ENCODE measurements around the gene ABCC9. TPM values are rescaled to one million over a fixed set of nuclear protein-coding genes. Genes with fewer than 3 reads are reported as not detected.

The ABCC9 gene
- polyA plus RNA-seq, 1 experiment: 2.7 TPM

DNA sequence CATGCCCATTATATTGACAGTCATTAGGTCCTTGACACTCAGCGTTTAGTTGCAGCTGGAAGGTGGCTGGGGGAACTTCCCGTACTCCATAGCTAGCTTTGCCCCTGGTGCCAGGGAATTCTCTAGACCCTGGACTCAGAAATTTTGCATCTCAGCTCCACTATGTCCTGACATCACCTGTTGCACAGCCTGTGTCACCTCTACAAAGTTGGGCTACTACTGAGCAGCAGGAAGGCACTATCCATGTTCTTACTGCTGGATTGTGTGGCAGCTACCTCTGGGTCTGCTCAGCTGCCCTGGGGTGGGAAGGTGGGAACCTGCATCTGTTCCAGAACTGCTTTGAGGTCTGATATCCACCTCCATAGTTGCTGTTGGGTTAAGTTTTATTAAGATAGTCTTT, 177.7 kb downstream of the ABCC9 start:
- ChIA-PET POLR2A (no interaction called here), CTCF (no interaction called here)
- no peak for DNase-seq (ENCODE audit: low read depth, low spot score)
- no peaks in the 10 kb centered on the region for H3K9me3 ChIP-seq (ENCODE audit: control insufficient read depth, insufficient read depth, low read length)
- no peak overlapping the region for H3K27ac ChIP-seq (ENCODE audit: low read depth, low read length)
- no peaks in the 10 kb centered on the region for H3K27me3 ChIP-seq (ENCODE audit: control insufficient read depth, insufficient read depth, low read length)
- no peak overlapping the region for H3K4me3 ChIP-seq (ENCODE audit: low read depth, low read length)
- TF ChIP-seq, protein P1, sequence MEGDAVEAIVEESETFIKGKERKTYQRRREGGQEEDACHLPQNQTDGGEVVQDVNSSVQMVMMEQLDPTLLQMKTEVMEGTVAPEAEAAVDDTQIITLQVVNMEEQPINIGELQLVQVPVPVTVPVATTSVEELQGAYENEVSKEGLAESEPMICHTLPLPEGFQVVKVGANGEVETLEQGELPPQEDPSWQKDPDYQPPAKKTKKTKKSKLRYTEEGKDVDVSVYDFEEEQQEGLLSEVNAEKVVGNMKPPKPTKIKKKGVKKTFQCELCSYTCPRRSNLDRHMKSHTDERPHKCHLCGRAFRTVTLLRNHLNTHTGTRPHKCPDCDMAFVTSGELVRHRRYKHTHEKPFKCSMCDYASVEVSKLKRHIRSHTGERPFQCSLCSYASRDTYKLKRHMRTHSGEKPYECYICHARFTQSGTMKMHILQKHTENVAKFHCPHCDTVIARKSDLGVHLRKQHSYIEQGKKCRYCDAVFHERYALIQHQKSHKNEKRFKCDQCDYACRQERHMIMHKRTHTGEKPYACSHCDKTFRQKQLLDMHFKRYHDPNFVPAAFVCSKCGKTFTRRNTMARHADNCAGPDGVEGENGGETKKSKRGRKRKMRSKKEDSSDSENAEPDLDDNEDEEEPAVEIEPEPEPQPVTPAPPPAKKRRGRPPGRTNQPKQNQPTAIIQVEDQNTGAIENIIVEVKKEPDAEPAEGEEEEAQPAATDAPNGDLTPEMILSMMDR (IDR thresholded peaks at IDR 0.05; ENCODE audit: low read depth, low read length): no peak

DNA sequence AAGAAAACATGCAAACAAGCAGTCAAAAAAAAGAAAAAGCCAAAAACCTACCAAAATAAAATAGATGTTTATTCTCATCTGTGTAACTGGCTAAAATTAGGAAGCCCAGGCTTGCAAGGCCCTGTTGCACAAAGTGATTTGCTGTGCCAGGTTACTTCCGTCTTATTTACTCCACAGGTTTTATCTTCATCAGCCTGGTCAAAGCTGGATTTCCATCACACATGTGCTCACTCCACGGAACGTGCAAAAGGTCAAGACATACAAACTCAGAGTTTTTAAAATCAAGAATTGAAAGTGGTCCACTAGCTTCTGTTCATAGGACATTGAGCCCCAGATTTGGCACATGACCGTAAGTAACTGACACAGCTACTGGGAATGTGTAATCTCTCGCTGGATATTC, 181.5 kb downstream of the ABCC9 start:
- no peak overlapping the region for H3K27ac ChIP-seq (ENCODE audit: low read depth, low read length)
- TF ChIP-seq, protein P1 (IDR thresholded peaks at IDR 0.05; ENCODE audit: low read depth, low read length): no peak
- H3K27me3 ChIP-seq (ENCODE audit: control insufficient read depth, insufficient read depth, low read length): no peaks in the 10 kb centered on the region
- ChIA-PET POLR2A (no interaction called here), CTCF (interaction anchor here (0.6 kb wide), 1 partner anchor 14 kb away, joined by 3 read pairs; no protein-coding TSS in a partner anchor)
- DNase-seq (ENCODE audit: low read depth, low spot score): no peak
- H3K9me3 ChIP-seq (ENCODE audit: control insufficient read depth, insufficient read depth, low read length): no peaks in the 10 kb centered on the region
- no peak overlapping the region for H3K4me3 ChIP-seq (ENCODE audit: low read depth, low read length)

DNA sequence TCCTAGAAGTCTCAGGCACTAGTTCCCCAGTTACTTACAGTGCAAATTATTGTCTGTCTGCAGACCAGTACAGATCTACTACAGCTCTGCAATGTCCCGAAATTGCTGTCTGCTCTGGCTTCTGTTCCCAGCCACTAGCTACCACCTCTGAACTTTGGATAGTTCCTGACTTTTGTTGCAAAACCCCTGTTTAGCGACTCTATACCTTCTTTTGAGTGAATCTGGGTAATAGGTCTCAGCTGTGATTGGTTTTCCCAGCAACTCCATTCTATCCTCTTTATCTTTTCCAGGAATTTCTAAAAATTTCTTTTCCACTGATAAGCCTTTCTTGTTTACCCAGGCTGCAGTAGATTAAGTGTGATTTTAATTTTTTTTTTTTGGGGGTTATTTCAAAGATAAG, 183.5 kb downstream of the ABCC9 start:
- ChIA-PET CTCF (no interaction called here), POLR2A (no interaction called here)
- TF ChIP-seq, protein P1 (IDR thresholded peaks at IDR 0.05; ENCODE audit: low read depth, low read length): no peak
- Histone ChIP-seq H3K9me3 (ENCODE audit: control insufficient read depth, insufficient read depth, low read length) (no peaks in the 10 kb centered on the region), H3K27me3 (ENCODE audit: control insufficient read depth, insufficient read depth, low read length) (no peaks in the 10 kb centered on the region), H3K4me3 (ENCODE audit: low read depth, low read length) (no peak overlapping the region), H3K27ac (ENCODE audit: low read depth, low read length) (no peak overlapping the region)
- DNase-seq (ENCODE audit: low read depth, low spot score): no peak

DNA sequence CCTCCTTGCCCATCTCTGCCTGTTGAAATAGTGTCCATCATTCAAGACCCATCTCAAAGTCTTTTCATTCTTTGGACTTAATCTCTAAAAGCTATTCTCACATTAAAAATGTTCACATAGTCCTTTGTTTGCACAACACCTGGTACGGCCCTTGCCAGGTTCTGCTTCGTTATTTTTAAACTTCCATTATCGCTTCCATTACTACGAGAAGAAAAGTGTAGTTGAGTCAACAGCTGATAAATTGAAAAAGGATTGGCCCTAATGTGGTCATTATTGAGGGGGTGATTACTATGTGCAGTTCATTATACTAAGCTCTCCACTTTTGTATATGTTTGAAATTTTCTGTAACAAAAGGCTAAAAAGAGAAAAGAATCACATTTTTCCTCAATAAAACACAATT, 184.5 kb downstream of the ABCC9 start:
- POLR2A ChIA-PET: no interaction called here
- Histone ChIP-seq H3K27me3 (ENCODE audit: control insufficient read depth, insufficient read depth, low read length) (no peaks in the 10 kb centered on the region), H3K4me3 (ENCODE audit: low read depth, low read length) (no peak overlapping the region), H3K27ac (ENCODE audit: low read depth, low read length) (no peak overlapping the region), H3K9me3 (ENCODE audit: control insufficient read depth, insufficient read depth, low read length) (no peaks in the 10 kb centered on the region)
- TF ChIP-seq, protein P1 (IDR thresholded peaks at IDR 0.05; ENCODE audit: low read depth, low read length): no peak
- CTCF ChIA-PET: interaction anchor here (1.0 kb wide), 1 partner anchor 59 kb away, joined by 4 read pairs; no protein-coding TSS in a partner anchor
- no peak for DNase-seq (ENCODE audit: low read depth, low spot score)

DNA sequence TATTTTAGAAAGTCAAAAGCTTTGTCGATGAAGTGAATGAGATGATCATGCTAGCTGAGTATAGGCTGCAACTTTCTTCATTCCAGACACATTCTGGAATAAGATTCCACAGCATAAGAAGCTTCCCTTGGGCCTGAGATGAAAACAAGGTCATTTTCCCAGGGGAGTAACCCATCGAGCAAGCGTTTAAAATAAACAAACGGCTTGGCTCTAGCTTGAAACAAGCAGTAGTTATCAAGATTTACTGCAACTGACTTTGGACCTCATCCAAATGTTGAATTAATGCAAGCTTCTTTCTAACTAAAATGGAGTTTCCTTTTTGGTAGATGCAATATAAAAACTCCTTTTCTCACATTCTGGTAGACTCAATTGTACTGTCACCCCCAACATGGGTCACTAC, 189.7 kb downstream of the ABCC9 start:
- ChIA-PET CTCF (interaction anchor here (0.6 kb wide), 1 partner anchor 585 kb away, joined by 3 read pairs; no protein-coding TSS in a partner anchor), POLR2A (interaction anchor here (1.2 kb wide), 1 partner anchor 68 kb away, joined by 3 read pairs; no protein-coding TSS in a partner anchor)
- no peaks in the 10 kb centered on the region for H3K9me3 ChIP-seq (ENCODE audit: control insufficient read depth, insufficient read depth, low read length)
- TF ChIP-seq, protein P1 (IDR thresholded peaks at IDR 0.05; ENCODE audit: low read depth, low read length): no peak
- no peaks in the 10 kb centered on the region for H3K27me3 ChIP-seq (ENCODE audit: control insufficient read depth, insufficient read depth, low read length)
- H3K4me3 ChIP-seq (ENCODE audit: low read depth, low read length): no peak overlapping the region
- H3K27ac ChIP-seq (ENCODE audit: low read depth, low read length): no peak overlapping the region
- DNase-seq (ENCODE audit: low read depth, low spot score): peak; percentile 15

Small RNA genes lying within 50 kb of the gene (small RNA-seq; reads per million reads assigned to genes)
- not detected for gene AC008250.2 (ENCODE audit: insufficient read length, low read depth)

Other genes starting within 250 kb of the ABCC9 start
- gene KCNJ8, start 166.7 kb downstream of the ABCC9 start, polyA plus RNA-seq (2011; rRNA removed): 5.3 and 6.0 TPM in 2 replicates
- gene CMAS, start 104.8 kb upstream of the ABCC9 start, polyA plus RNA-seq (2011; rRNA removed): 22.4 and 31.7 TPM in 2 replicates